GM23248 (cell line): ENCODE results near the gene GPR27.

Experiments
- EZH2 ChIP-seq: fragments of 200-600 bp; sonication (generic); IDR thresholded peaks from 2 replicates; pipeline ENCODE4 v1.6.1; 2018; ENCODE audit warnings: antibody characterized with exemption, mild to moderate bottlenecking; ENCODE audit not compliant: insufficient read depth, poor library complexity, severe bottlenecking
- EZH2phosphoT487 ChIP-seq: fragments of 200-600 bp; sonication (generic); IDR thresholded peaks from 2 replicates; pipeline ENCODE4 v1.6.1; 2018; ENCODE audit warnings: antibody characterized with exemption, moderate library complexity, mild to moderate bottlenecking, low read depth; ENCODE audit not compliant: insufficient read depth

DNA sequence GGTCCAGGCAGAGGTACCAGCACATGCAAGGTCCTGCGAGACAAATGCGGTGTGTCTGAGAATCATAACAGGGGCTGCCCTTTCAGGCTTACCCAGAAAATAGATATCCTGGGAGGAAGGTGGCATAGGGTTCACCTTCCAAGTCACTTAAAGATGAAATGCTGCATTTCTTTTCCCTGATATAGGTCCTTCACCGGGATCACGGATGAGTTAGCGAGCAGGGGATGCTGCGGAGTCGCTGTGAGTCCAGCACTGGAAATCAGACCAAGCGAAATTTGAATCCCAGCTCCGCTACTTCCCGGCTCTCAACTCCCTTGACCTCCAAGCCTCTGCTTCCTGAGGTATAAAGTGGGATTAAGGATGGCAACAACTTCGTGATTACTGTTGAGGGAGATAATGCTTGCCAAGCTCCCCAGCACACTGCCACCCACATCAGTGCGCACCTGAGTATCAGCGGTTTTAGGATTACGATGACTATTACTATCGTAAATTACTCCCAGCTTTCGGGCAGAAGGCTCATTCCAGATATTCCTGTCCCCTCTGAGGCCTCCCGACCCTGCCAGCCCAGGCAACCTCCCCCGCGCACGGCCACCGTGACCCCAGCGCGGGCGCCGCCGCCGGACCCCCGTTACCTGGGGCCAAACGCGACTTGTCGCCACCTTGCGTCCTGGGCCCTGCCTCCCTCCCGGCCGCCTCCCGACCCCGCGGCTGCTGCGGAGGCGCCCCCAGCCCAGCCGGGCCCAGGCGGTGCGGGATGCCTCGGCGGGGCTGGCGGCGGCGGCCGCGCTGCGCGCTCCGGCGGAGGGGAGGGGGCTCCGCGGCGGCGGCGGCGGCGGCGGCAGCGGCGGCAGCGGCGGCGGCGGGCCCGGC is 589 bp upstream of the GPR27 start:
- TF ChIP-seq EZH2 (peak; percentile 73), EZH2phosphoT487 (no peak)
